Astrocyte (in vitro differentiated cells and primary cell): Measurements from ENCODE around the gene DEGS1. TPM values are rescaled to one million over a fixed set of nuclear protein-coding genes. Genes with fewer than 3 reads are reported as not detected.
A peak's percentile ranks its signal among the peaks of the same experiment; 100 is the strongest.

ENCODE experiments used
- DNase-seq: peaks from one replicate; pipeline ENCODE4 v3.0.0-alpha.2; 2010; ENCODE audit warnings: low read depth
- FAIRE-seq: peaks from 2 replicates; lab custom pipeline; 2011; peaks lifted over from hg19 to GRCh38; lab: Jason Lieb, UNC
- H2AFZ ChIP-seq: 2 replicates; pipeline ENCODE4 v1.6.0; 2012; ENCODE audit warnings: low read depth, low read length, inconsistent platforms
- H3K27ac ChIP-seq: 2 replicates; pipeline ENCODE4 v1.5.1; 2011; ENCODE audit warnings: low read depth, low read length, inconsistent platforms
- H3K27me3 ChIP-seq: 2 replicates; pipeline ENCODE4 v1.6.0; 2011; ENCODE audit warnings: low read length, inconsistent platforms; ENCODE audit not compliant: insufficient read depth
- H3K36me3 ChIP-seq: 2 replicates; pipeline ENCODE4 v1.5.1; 2011; ENCODE audit warnings: low read length, inconsistent platforms; ENCODE audit not compliant: insufficient read depth
- H3K4me1 ChIP-seq: 2 replicates; pipeline ENCODE4 v1.5.1; 2011; ENCODE audit warnings: low read length, inconsistent platforms; ENCODE audit not compliant: insufficient read depth
- H3K4me2 ChIP-seq: 2 replicates; pipeline ENCODE4 v1.6.0; 2012; ENCODE audit warnings: low read length, inconsistent platforms
- H3K4me3 ChIP-seq: 2 replicates; pipeline ENCODE4 v1.5.1; 2011; ENCODE audit warnings: low read depth, mild to moderate bottlenecking, low read length, inconsistent platforms; ENCODE audit not compliant: insufficient read depth
- H3K79me2 ChIP-seq: 2 replicates; pipeline ENCODE4 v1.6.0; 2012; ENCODE audit warnings: mild to moderate bottlenecking, low read length, inconsistent platforms; ENCODE audit not compliant: insufficient read depth
- H3K9ac ChIP-seq: 2 replicates; pipeline ENCODE4 v1.6.0; 2012; ENCODE audit warnings: mild to moderate bottlenecking, low read length, inconsistent platforms
- H3K9me3 ChIP-seq: 2 replicates; pipeline ENCODE4 v1.5.1; 2012; ENCODE audit warnings: low read depth, mild to moderate bottlenecking, low read length, inconsistent platforms; ENCODE audit not compliant: insufficient read depth
- H4K20me1 ChIP-seq: 2 replicates; pipeline ENCODE4 v1.6.0; 2012; ENCODE audit warnings: low read length, inconsistent platforms; ENCODE audit not compliant: insufficient read depth
- H3K27ac Mint-ChIP-seq: one replicate; pipeline ENCODE4 v1.8.0; 2021; ENCODE audit warnings: mild to moderate bottlenecking, mixed read lengths; ENCODE audit not compliant: unreplicated experiment
- H3K27me3 Mint-ChIP-seq: one replicate; pipeline ENCODE4 v1.8.0; 2021; ENCODE audit warnings: low read depth, mixed read lengths; ENCODE audit not compliant: unreplicated experiment
- H3K36me3 Mint-ChIP-seq: one replicate; pipeline ENCODE4 v1.8.0; 2021; ENCODE audit warnings: low read depth, mixed read lengths; ENCODE audit not compliant: unreplicated experiment
- H3K4me1 Mint-ChIP-seq: one replicate; pipeline ENCODE4 v1.8.0; 2021; ENCODE audit warnings: low read depth, mixed read lengths; ENCODE audit not compliant: unreplicated experiment
- H3K4me3 Mint-ChIP-seq: one replicate; pipeline ENCODE4 v1.8.0; 2021; ENCODE audit warnings: mild to moderate bottlenecking, moderate library complexity, mixed read lengths; ENCODE audit not compliant: unreplicated experiment
- H3K9me3 Mint-ChIP-seq: one replicate; pipeline ENCODE4 v1.8.0; 2021; ENCODE audit warnings: mild to moderate bottlenecking, mixed read lengths; ENCODE audit not compliant: unreplicated experiment
- EZH2 ChIP-seq: IDR thresholded peaks from 2 replicates; pipeline ENCODE4 v1.6.1; 2012; ENCODE audit warnings: mild to moderate bottlenecking, low read length, inconsistent platforms; ENCODE audit not compliant: insufficient read depth
- total RNA-seq: library from RNA; stranded (reverse); gene quantifications from 2 replicates; pipeline ENCODE4 v1.2.1, GENCODE V29; 2021
- TF ChIP-seq, protein P1 (sequence below): IDR thresholded peaks from 2 replicates; pipeline ENCODE4 v1.5.1; 2011; ENCODE audit warnings: low read depth, mild to moderate bottlenecking, inconsistent platforms, low read length, moderate library complexity; ENCODE audit not compliant: insufficient read depth

The DEGS1 gene
- total RNA-seq, 1 donor from 2014 or later = 115 TPM

DNA sequence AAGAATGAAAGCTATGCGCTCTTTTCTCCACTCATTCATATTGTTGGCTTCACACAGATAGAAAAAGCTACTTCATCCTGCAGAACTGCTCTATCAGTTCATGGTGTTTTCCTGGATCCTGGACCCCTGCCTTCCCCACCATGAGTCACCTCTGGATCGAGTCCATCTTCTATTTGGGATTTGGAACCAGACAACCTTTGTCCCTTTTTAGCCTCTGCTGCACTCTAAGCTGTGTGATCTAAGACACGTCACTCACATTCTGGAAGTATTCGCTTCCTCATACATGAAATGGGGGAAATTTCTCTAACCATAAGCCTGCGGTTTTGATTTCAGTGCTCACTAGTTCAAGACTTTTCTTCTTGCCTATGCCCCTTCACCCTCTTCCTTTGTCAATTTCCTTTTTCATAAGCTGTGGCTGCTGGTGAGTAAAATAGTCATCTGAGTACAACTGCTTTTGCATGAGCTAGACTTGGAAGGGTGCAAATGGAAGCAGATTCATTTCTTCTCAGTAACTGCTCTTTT is 14.1 kb upstream of the DEGS1 start:
- H4K20me1 ChIP-seq = no peaks in the 10 kb centered on the region
- H3K36me3 Mint-ChIP-seq = no peaks in the 10 kb centered on the region
- peak overlapping the region; percentile 8 for H3K9ac ChIP-seq
- H3K4me3 Mint-ChIP-seq = no peak overlapping the region
- peaks cover 4% of the 10 kb centered on the region for H3K27me3 Mint-ChIP-seq
- peaks cover 3% of the 10 kb centered on the region for H3K27me3 ChIP-seq
- TF ChIP-seq EZH2 = no peak
- TF ChIP-seq, protein P1, sequence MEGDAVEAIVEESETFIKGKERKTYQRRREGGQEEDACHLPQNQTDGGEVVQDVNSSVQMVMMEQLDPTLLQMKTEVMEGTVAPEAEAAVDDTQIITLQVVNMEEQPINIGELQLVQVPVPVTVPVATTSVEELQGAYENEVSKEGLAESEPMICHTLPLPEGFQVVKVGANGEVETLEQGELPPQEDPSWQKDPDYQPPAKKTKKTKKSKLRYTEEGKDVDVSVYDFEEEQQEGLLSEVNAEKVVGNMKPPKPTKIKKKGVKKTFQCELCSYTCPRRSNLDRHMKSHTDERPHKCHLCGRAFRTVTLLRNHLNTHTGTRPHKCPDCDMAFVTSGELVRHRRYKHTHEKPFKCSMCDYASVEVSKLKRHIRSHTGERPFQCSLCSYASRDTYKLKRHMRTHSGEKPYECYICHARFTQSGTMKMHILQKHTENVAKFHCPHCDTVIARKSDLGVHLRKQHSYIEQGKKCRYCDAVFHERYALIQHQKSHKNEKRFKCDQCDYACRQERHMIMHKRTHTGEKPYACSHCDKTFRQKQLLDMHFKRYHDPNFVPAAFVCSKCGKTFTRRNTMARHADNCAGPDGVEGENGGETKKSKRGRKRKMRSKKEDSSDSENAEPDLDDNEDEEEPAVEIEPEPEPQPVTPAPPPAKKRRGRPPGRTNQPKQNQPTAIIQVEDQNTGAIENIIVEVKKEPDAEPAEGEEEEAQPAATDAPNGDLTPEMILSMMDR = no peak
- no peaks in the 10 kb centered on the region for H3K79me2 ChIP-seq
- no peak overlapping the region for H3K27ac Mint-ChIP-seq
- H3K9me3 ChIP-seq = no peaks in the 10 kb centered on the region
- peak overlapping the region; percentile 30 for H3K27ac ChIP-seq
- H3K4me3 ChIP-seq = no peak overlapping the region
- H3K4me2 ChIP-seq = peak overlapping the region; percentile 64
- no peaks in the 10 kb centered on the region for H3K9me3 Mint-ChIP-seq
- no peaks in the 10 kb centered on the region for H3K36me3 ChIP-seq
- DNase-seq = peak; percentile 97
- peak; percentile 66 for FAIRE-seq
- peaks cover 14% of the 10 kb centered on the region for H3K4me1 Mint-ChIP-seq
- peaks cover 10% of the 10 kb centered on the region for H3K4me1 ChIP-seq
- H2AFZ ChIP-seq = no peak overlapping the region

DNA sequence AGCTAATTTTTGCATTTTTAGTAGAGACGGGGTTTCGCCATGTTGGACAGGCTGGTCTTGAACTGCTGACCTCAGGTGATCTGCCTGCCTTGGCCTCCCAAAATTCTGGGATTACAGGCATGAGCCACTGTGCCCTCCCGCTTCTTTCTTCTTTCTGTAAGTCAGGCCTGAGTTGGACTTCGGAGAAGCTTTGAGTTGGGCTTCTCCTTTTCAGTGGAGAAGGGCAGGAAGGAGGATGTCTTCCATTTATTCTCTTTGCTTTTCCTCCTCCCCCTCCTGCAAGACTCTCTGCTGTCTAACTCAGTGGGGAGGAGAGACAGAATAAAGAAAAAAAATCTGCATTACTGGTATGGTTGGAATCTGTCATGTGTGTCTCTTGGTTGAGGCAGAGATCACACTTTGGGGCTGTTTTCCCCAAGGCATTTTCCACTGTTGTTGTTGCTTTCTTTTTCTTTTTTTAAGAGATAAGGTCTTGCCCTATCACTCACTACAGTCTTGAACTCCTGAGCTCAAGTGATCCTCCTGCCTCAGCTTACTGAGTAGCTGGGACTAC is 13.2 kb upstream of the DEGS1 start:
- DNase-seq = no peak
- H3K4me1 Mint-ChIP-seq = peaks cover 14% of the 10 kb centered on the region
- H2AFZ ChIP-seq = no peak overlapping the region
- H3K9ac ChIP-seq = no peak overlapping the region
- no peaks in the 10 kb centered on the region for H3K36me3 ChIP-seq
- peaks cover 3% of the 10 kb centered on the region for H3K27me3 ChIP-seq
- no peak overlapping the region for H3K27ac Mint-ChIP-seq
- H3K9me3 ChIP-seq = no peaks in the 10 kb centered on the region
- no peak overlapping the region for H3K27ac ChIP-seq
- peaks cover 4% of the 10 kb centered on the region for H3K27me3 Mint-ChIP-seq
- FAIRE-seq = no peak
- H3K9me3 Mint-ChIP-seq = no peaks in the 10 kb centered on the region
- no peaks in the 10 kb centered on the region for H3K36me3 Mint-ChIP-seq
- H3K4me3 ChIP-seq = no peak overlapping the region
- no peaks in the 10 kb centered on the region for H4K20me1 ChIP-seq
- no peak overlapping the region for H3K4me3 Mint-ChIP-seq
- peak overlapping the region; percentile 33 for H3K4me2 ChIP-seq
- no peak for TF ChIP-seq EZH2
- TF ChIP-seq, protein P1 = no peak
- peaks cover 10% of the 10 kb centered on the region for H3K4me1 ChIP-seq
- H3K79me2 ChIP-seq = no peaks in the 10 kb centered on the region

DNA sequence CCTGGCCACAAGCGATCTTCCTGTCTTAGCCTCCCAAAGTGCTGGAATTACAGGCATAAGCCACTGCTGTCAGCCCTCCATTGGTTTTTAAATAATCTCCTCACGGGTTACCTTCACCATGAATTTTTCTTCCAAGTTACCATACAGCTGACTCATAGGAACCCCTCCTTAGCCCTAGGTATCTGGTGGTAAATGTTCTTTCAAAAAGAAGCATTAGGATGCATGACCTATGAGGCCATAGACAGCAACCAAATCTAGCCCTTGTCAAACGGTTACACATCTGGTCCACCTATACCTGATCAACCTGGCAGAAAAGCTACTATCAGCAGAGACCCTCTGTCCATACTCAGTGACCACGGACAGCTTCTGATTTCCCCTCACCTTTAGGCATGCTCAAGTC is 12.7 kb upstream of the DEGS1 start:
- Mint-ChIP-seq H3K4me3 (no peak overlapping the region), H3K4me1 (peaks cover 14% of the 10 kb centered on the region), H3K9me3 (no peaks in the 10 kb centered on the region), H3K27ac (no peak overlapping the region), H3K36me3 (no peaks in the 10 kb centered on the region), H3K27me3 (peaks cover 5% of the 10 kb centered on the region)
- no peak for FAIRE-seq
- no peak overlapping the region for H3K4me3 ChIP-seq
- no peaks in the 10 kb centered on the region for H4K20me1 ChIP-seq
- DNase-seq = no peak
- H3K9me3 ChIP-seq = no peaks in the 10 kb centered on the region
- peaks cover 10% of the 10 kb centered on the region for H3K4me1 ChIP-seq
- H3K36me3 ChIP-seq = no peaks in the 10 kb centered on the region
- no peak overlapping the region for H2AFZ ChIP-seq
- H3K4me2 ChIP-seq = no peak overlapping the region
- no peak overlapping the region for H3K27ac ChIP-seq
- TF ChIP-seq EZH2 = no peak
- TF ChIP-seq, protein P1 = no peak
- no peak overlapping the region for H3K9ac ChIP-seq
- no peaks in the 10 kb centered on the region for H3K79me2 ChIP-seq
- H3K27me3 ChIP-seq = peaks cover 3% of the 10 kb centered on the region
